ENCODE measurements around the gene GLIS2.

The GLIS2 gene

GRCh38 chr16:4383591-4384444, 68.0 kb downstream of the GLIS2 start:
- DNase-seq (ENCODE audit: low read depth in 2 of 2): no peak
- TF ChIP-seq CTCF (IDR thresholded peaks at IDR 0.05; ENCODE audit: low read depth, low read length): no peak
- H3K4me3 ChIP-seq (replicated peaks in 1 of 2; ENCODE audit: low read depth in 2 of 2, low read length in 2 of 2): no peak overlapping the region

- no peak overlapping the region for H3K4me3 ChIP-seq (replicated peaks in 1 of 2; ENCODE audit: low read depth in 2 of 2, low read length in 2 of 2)
- no peak for DNase-seq (ENCODE audit: low read depth in 2 of 2)
- TF ChIP-seq CTCF (IDR thresholded peaks at IDR 0.05; ENCODE audit: low read depth, low read length): no peak
These were observed 68.7 kb downstream of the GLIS2 start for GRCh38 chr16:4384509-4384942.

- TF ChIP-seq CTCF (IDR thresholded peaks at IDR 0.05; ENCODE audit: low read depth, low read length): no peak
- DNase-seq (ENCODE audit: low read depth in 2 of 2): no peak
These were observed 69.4 kb downstream of the GLIS2 start for GRCh38 chr16:4385066-4385788.

GRCh38 chr16:4385789-4386450, 70.1 kb downstream of the GLIS2 start:
- no peak for TF ChIP-seq CTCF (IDR thresholded peaks at IDR 0.05; ENCODE audit: low read depth, low read length)
- no peak overlapping the region for H3K4me3 ChIP-seq (replicated peaks in 1 of 2; ENCODE audit: low read depth in 2 of 2, low read length in 2 of 2)
- DNase-seq (ENCODE audit: low read depth in 2 of 2): no peak

More at GRCh38 chr16:4385066-4385788, 69.4 kb downstream of the GLIS2 start:
- H3K4me3 ChIP-seq (replicated peaks in 1 of 2; ENCODE audit: low read depth in 2 of 2, low read length in 2 of 2): no peak overlapping the region

- peak; percentile 55 to 67 for DNase-seq (ENCODE audit: low read depth in 2 of 2)
- no peak overlapping the region for H3K4me3 ChIP-seq (replicated peaks in 1 of 2; ENCODE audit: low read depth in 2 of 2, low read length in 2 of 2)
- TF ChIP-seq CTCF (IDR thresholded peaks at IDR 0.05; ENCODE audit: low read depth, low read length): no peak
These were observed 70.6 kb downstream of the GLIS2 start for GRCh38 chr16:4386451-4386805.

GRCh38 chr16:4386951-4387565, 71.2 kb downstream of the GLIS2 start:
- TF ChIP-seq CTCF (IDR thresholded peaks at IDR 0.05; ENCODE audit: low read depth, low read length): no peak
- H3K4me3 ChIP-seq (replicated peaks in 1 of 2; ENCODE audit: low read depth in 2 of 2, low read length in 2 of 2): no peak overlapping the region
- peak; percentile 65 to 78 for DNase-seq (ENCODE audit: low read depth in 2 of 2)

Data from cardiac fibroblast (primary cell).